Hepatocyte (in vitro differentiated cells): ENCODE data around the gene DDN. TPM values are rescaled to one million over a fixed set of nuclear protein-coding genes. Genes with fewer than 3 reads are reported as not detected.

Source experiments
- DNase-seq: peaks from one replicate; pipeline ENCODE4 v3.0.0-alpha.2; 2016; ENCODE audit warnings: low spot score
- H2AFZ ChIP-seq: fragments of 200-600 bp; sonication (generic); 2 replicates; pipeline ENCODE4 v1.6.0; 2016; ENCODE audit warnings: antibody characterized with exemption, mild to moderate bottlenecking
- H3K27ac ChIP-seq: fragments of 200-600 bp; sonication (generic); 2 replicates; pipeline ENCODE4 v1.5.1; 2016; ENCODE audit warnings: mild to moderate bottlenecking
- H3K27me3 ChIP-seq: fragments of 200-600 bp; sonication (generic); 2 replicates; pipeline ENCODE4 v1.6.1; 2016
- H3K36me3 ChIP-seq: fragments of 200-600 bp; sonication (generic); replicated peaks from 2 replicates; pipeline ENCODE4 v1.5.1; 2016; ENCODE audit warnings: low read depth; ENCODE audit not compliant: insufficient read depth
- H3K4me1 ChIP-seq: fragments of 200-600 bp; sonication (generic); 2 replicates; pipeline ENCODE4 v1.5.1; 2016; ENCODE audit warnings: mild to moderate bottlenecking, moderate library complexity; ENCODE audit not compliant: insufficient read depth
- H3K4me2 ChIP-seq: fragments of 200-600 bp; sonication (generic); 2 replicates; pipeline ENCODE4 v1.6.0; 2016
- H3K4me3 ChIP-seq: fragments of 200-600 bp; sonication (generic); 2 replicates; pipeline ENCODE4 v1.5.1; 2016; ENCODE audit warnings: mild to moderate bottlenecking
- H3K79me2 ChIP-seq: fragments of 200-600 bp; sonication (generic); 2 replicates; pipeline ENCODE4 v1.6.0; 2017; ENCODE audit warnings: mild to moderate bottlenecking
- H3K9me2 ChIP-seq: fragments of 200-600 bp; sonication (generic); replicated peaks from 2 replicates; pipeline ENCODE4 v1.6.0; 2017; ENCODE audit warnings: mild to moderate bottlenecking; ENCODE audit not compliant: insufficient read depth
- H3K9me3 ChIP-seq: fragments of 200-600 bp; sonication (generic); 2 replicates; pipeline ENCODE4 v1.5.1; 2016; ENCODE audit warnings: low read depth, mild to moderate bottlenecking
- H4K20me1 ChIP-seq: fragments of 200-600 bp; sonication (generic); 2 replicates; pipeline ENCODE4 v1.6.0; 2016; ENCODE audit warnings: mild to moderate bottlenecking; ENCODE audit not compliant: insufficient read depth, poor library complexity, severe bottlenecking
- CTCF ChIP-seq: fragments of 200-600 bp; sonication (generic); IDR thresholded peaks from 2 replicates; pipeline ENCODE4 v1.5.1; 2016; ENCODE audit warnings: antibody characterized with exemption, mild to moderate bottlenecking; ENCODE audit not compliant: poor library complexity
- EZH2 ChIP-seq: fragments of 200-600 bp; sonication (generic); IDR thresholded peaks from 2 replicates; pipeline ENCODE4 v1.6.1; 2016; ENCODE audit warnings: antibody characterized with exemption, mild to moderate bottlenecking, borderline replicate concordance
- EZH2phosphoT487 ChIP-seq: fragments of 200-600 bp; sonication (generic); IDR thresholded peaks from one replicate; pipeline ENCODE4 v1.6.1; 2018; ENCODE audit warnings: antibody characterized with exemption, mild to moderate bottlenecking, low read depth, moderate library complexity; ENCODE audit not compliant: unreplicated experiment, severe bottlenecking
- WGBS: methylation state at CpG from one replicate; pipeline ENCODE4 v1.1.6; 2016; ENCODE audit warnings: low lambda C conversion rate; ENCODE audit errors: missing lambda C conversion rate; 5-methylcytosine and 5-hydroxymethylcytosine counted together
- polyA plus RNA-seq: library from polyadenylated mRNA; unstranded; fragments of >200 nt; fragmentation: Nextera tagmentation; extraction: Ambion mirVana; gene quantifications from 2 replicates; pipeline ENCODE4 v1.2.1, GENCODE V29; 2016
- total RNA-seq: library from RNA; depleted of rRNA; stranded (reverse); fragments of >200 nt; gene quantifications from 2 replicates; pipeline ENCODE4 v1.2.3, GENCODE V29; 2014

The DDN gene
- total RNA-seq (0.10 and 0.20 TPM in 2 replicates), polyA plus RNA-seq (not detected in 2 replicates)

DNA sequence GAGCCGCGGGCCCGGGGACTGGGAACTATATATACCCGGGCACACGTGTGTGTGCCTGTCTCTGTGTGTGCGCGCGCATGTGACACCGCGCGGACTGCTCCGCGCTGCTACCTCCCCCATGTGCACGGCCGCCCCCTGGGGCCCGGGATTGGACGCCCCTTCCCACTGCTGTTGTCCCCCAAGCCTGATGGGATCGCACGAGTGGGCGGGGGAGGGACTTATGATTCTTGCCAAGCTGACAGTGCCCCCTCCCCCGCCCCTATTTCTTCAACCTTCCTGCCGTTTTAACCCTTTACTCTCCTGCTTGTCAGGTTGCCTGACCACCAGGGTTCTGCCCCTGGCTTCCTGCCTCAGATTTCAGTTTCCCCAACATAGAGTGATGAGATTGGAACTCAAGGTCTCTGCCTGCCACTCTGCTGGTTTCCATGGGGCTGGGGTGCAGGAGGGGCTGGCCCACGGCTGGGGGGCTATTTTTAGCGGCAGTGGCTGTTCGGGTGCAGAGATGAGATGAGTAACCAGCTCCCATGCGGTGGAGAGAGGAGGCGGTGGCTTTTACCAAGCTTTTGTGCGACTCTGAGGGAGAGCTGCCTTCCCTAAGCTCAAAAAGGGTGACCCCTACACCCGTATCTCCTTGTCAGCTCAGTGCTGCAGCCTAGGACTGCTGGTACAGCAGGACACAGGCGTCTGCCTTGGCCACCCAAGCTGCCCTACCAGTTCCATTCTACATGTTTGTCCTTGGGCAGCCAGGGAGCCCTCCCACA is at the start of gene DDN:
Gene DDN (minus strand): TSS at position 5 of the 761 bp plus-strand sequence. CDS start 88 bp downstream, outside the sequence.
- H3K27me3 ChIP-seq = peaks cover 43% of the 10 kb centered on the region
- 6% methylated on average over 25 of the region's 30 CpGs for WGBS

GRCh38 chr12:49048953-49049352 is 49.8 kb upstream of the DDN start:
- no peak for DNase-seq
- H4K20me1 ChIP-seq = peaks cover 6% of the 10 kb centered on the region
- peaks cover 9% of the 10 kb centered on the region for H3K79me2 ChIP-seq
- H3K9me3 ChIP-seq = no peaks in the 10 kb centered on the region
- 98% methylated on average over 10 of the region's 10 CpGs for WGBS
- H3K36me3 ChIP-seq = no peaks in the 10 kb centered on the region
- no peak overlapping the region for H3K4me3 ChIP-seq
- no peaks in the 10 kb centered on the region for H3K4me1 ChIP-seq
- no peak overlapping the region for H2AFZ ChIP-seq
- H3K9me2 ChIP-seq = no peaks in the 10 kb centered on the region
- no peak overlapping the region for H3K4me2 ChIP-seq
- H3K27ac ChIP-seq = no peak overlapping the region
- no peaks in the 10 kb centered on the region for H3K27me3 ChIP-seq
- TF ChIP-seq EZH2phosphoT487 = no peak
- no peak for TF ChIP-seq EZH2
- no peak for TF ChIP-seq CTCF

More for the DNA sequence above, at the start of gene DDN:
- Histone ChIP-seq H3K9me2 (no peaks in the 10 kb centered on the region), H4K20me1 (no peaks in the 10 kb centered on the region), H3K79me2 (no peaks in the 10 kb centered on the region), H3K4me2 (peak within 1 kb of the TSS; percentile 98), H3K36me3 (no peaks in the 10 kb centered on the region), H3K9me3 (no peaks in the 10 kb centered on the region), H3K4me1 (peaks cover 19% of the 10 kb centered on the region), H3K4me3 (peak within 1 kb of the TSS; percentile 33), H2AFZ (peak within 1 kb of the TSS; percentile 33), H3K27ac (no peak within 1 kb of the TSS)
- TF ChIP-seq EZH2 (no peak), EZH2phosphoT487 (no peak), CTCF (no peak)
- peak; percentile 65 for DNase-seq

DNA sequence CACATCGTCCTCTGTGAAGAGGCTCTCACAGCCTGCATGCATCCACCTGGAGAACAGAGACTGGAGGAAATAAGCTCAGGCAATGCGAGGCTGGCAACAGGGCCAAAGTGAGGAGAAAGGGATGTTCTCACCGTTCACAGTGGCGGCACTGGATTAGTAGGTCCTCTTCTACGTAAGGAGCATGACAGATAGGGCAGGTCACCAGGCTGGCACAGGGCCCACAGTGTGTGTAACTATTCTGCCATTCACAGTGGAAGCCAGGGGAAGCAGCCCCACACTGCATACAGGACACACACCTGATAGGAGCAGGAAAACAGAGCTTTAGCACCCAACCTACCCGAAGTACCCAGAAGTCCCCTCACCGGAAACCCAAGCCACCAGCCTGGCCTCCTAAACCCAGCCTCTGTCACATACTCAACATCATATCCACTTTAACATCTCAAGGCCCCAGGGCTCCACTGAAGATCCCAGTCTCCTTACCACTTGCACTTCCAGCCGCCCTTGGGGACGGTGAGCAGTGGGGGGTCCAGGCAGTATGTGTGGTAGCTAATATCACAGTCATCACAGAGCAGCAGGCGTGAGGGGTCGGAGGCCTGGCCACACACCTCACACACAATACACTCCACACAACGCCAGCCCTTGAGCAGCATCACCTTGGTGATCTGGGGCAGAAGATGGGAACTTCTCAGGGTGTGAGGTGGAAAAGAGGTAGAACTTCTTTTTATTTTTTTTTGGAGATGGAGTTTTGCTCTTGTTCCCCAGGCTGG is 47.1 kb upstream of the DDN start:
- Histone ChIP-seq H3K36me3 (no peaks in the 10 kb centered on the region), H3K27me3 (no peaks in the 10 kb centered on the region), H3K4me2 (no peak overlapping the region), H2AFZ (no peak overlapping the region), H3K9me3 (no peaks in the 10 kb centered on the region), H3K79me2 (peaks cover 2% of the 10 kb centered on the region), H3K27ac (no peak overlapping the region), H3K4me3 (no peak overlapping the region), H3K4me1 (no peaks in the 10 kb centered on the region), H4K20me1 (no peaks in the 10 kb centered on the region), H3K9me2 (no peaks in the 10 kb centered on the region)
- 96% methylated on average over 12 of the region's 12 CpGs for WGBS
- TF ChIP-seq EZH2phosphoT487 (no peak), CTCF (no peak), EZH2 (no peak)
- no peak for DNase-seq
